Hepatocyte (in vitro differentiated cells): ENCODE results near the gene DBNDD2. TPM values are rescaled to one million over a fixed set of nuclear protein-coding genes. Genes with fewer than 3 reads are reported as not detected.
A peak's percentile ranks its signal among the peaks of the same experiment; 100 is the strongest.

Experiments
- DNase-seq: peaks from one replicate; pipeline ENCODE4 v3.0.0-alpha.2; 2016; ENCODE audit warnings: low spot score
- H2AFZ ChIP-seq: fragments of 200-600 bp; sonication (generic); 2 replicates; pipeline ENCODE4 v1.6.0; 2016; ENCODE audit warnings: antibody characterized with exemption, mild to moderate bottlenecking
- H3K27ac ChIP-seq: fragments of 200-600 bp; sonication (generic); 2 replicates; pipeline ENCODE4 v1.5.1; 2016; ENCODE audit warnings: mild to moderate bottlenecking
- H3K27me3 ChIP-seq: fragments of 200-600 bp; sonication (generic); 2 replicates; pipeline ENCODE4 v1.6.1; 2016
- H3K36me3 ChIP-seq: fragments of 200-600 bp; sonication (generic); replicated peaks from 2 replicates; pipeline ENCODE4 v1.5.1; 2016; ENCODE audit warnings: low read depth; ENCODE audit not compliant: insufficient read depth
- H3K4me1 ChIP-seq: fragments of 200-600 bp; sonication (generic); 2 replicates; pipeline ENCODE4 v1.5.1; 2016; ENCODE audit warnings: mild to moderate bottlenecking, moderate library complexity; ENCODE audit not compliant: insufficient read depth
- H3K4me2 ChIP-seq: fragments of 200-600 bp; sonication (generic); 2 replicates; pipeline ENCODE4 v1.6.0; 2016
- H3K4me3 ChIP-seq: fragments of 200-600 bp; sonication (generic); 2 replicates; pipeline ENCODE4 v1.5.1; 2016; ENCODE audit warnings: mild to moderate bottlenecking
- H3K79me2 ChIP-seq: fragments of 200-600 bp; sonication (generic); 2 replicates; pipeline ENCODE4 v1.6.0; 2017; ENCODE audit warnings: mild to moderate bottlenecking
- H3K9me2 ChIP-seq: fragments of 200-600 bp; sonication (generic); replicated peaks from 2 replicates; pipeline ENCODE4 v1.6.0; 2017; ENCODE audit warnings: mild to moderate bottlenecking; ENCODE audit not compliant: insufficient read depth
- H3K9me3 ChIP-seq: fragments of 200-600 bp; sonication (generic); 2 replicates; pipeline ENCODE4 v1.5.1; 2016; ENCODE audit warnings: low read depth, mild to moderate bottlenecking
- H4K20me1 ChIP-seq: fragments of 200-600 bp; sonication (generic); 2 replicates; pipeline ENCODE4 v1.6.0; 2016; ENCODE audit warnings: mild to moderate bottlenecking; ENCODE audit not compliant: insufficient read depth, poor library complexity, severe bottlenecking
- CTCF ChIP-seq: fragments of 200-600 bp; sonication (generic); IDR thresholded peaks from 2 replicates; pipeline ENCODE4 v1.5.1; 2016; ENCODE audit warnings: antibody characterized with exemption, mild to moderate bottlenecking; ENCODE audit not compliant: poor library complexity
- EZH2 ChIP-seq: fragments of 200-600 bp; sonication (generic); IDR thresholded peaks from 2 replicates; pipeline ENCODE4 v1.6.1; 2016; ENCODE audit warnings: antibody characterized with exemption, mild to moderate bottlenecking, borderline replicate concordance
- EZH2phosphoT487 ChIP-seq: fragments of 200-600 bp; sonication (generic); IDR thresholded peaks from one replicate; pipeline ENCODE4 v1.6.1; 2018; ENCODE audit warnings: antibody characterized with exemption, mild to moderate bottlenecking, low read depth, moderate library complexity; ENCODE audit not compliant: unreplicated experiment, severe bottlenecking
- WGBS: methylation state at CpG from one replicate; pipeline ENCODE4 v1.1.6; 2016; ENCODE audit warnings: low lambda C conversion rate; ENCODE audit errors: missing lambda C conversion rate; 5-methylcytosine and 5-hydroxymethylcytosine counted together
- polyA plus RNA-seq: library from polyadenylated mRNA; unstranded; fragments of >200 nt; fragmentation: Nextera tagmentation; extraction: Ambion mirVana; gene quantifications from 2 replicates; pipeline ENCODE4 v1.2.1, GENCODE V29; 2016
- total RNA-seq: library from RNA; depleted of rRNA; stranded (reverse); fragments of >200 nt; gene quantifications from 2 replicates; pipeline ENCODE4 v1.2.3, GENCODE V29; 2014

Gene DBNDD2, protein sequence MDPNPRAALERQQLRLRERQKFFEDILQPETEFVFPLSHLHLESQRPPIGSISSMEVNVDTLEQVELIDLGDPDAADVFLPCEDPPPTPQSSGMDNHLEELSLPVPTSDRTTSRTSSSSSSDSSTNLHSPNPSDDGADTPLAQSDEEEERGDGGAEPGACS
- total RNA-seq (12.3 and 12.8 TPM in 2 replicates), polyA plus RNA-seq (11.1 and 17.9 TPM in 2 replicates)

DNA sequence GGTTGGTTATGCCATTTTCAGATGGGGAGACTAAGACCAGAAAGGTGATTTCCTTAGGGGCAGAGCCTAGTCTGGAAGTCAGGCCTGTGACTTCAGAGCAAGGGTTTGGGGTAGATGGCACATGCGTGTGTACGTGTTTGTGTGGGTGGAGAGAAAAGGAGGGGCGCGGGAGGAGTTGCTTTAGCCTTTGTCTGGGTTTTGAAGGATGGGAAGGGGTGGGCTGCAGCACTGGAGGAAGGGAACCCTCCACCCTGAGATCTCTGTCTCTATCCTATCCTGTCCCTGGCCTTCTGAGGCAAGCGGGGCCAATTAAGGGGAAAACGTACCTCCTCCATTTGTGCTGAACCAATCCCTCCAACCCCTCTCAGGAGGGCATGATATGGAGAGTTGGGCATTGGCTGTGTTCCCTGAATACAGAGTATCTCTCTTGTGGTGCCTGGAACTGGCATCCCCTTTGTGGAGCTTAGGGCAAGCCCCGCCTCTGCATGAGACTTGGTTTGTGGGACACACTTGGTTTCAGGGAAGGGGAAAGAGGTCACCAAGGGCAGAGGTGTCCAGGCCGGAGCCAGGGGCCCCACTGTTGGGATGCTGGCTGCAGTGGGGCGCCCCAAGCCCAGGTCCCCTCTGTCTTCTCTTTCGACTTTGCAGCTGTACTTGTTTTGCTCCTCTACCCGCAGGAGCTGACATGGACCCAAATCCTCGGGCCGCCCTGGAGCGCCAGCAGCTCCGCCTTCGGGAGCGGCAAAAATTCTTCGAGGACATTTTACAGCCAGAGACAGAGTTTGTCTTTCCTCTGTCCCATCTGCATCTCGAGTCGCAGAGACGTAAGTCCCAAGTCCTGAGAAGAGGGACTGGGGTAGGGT, at the start of gene DBNDD2:
Gene DBNDD2 (plus strand): TSS at position 507 of the 863 bp plus-strand sequence. CDS start 179 bp downstream, at position 686.
- H3K9me2 ChIP-seq: no peaks in the 10 kb centered on the region
- H4K20me1 ChIP-seq: no peaks in the 10 kb centered on the region
- TF ChIP-seq CTCF: no peak
- no peak for TF ChIP-seq EZH2phosphoT487
- no peak for TF ChIP-seq EZH2
- H3K27me3 ChIP-seq: peaks cover 16% of the 10 kb centered on the region
- 94% methylated on average over 21 of the region's 21 CpGs for WGBS
- no peak within 1 kb of the TSS for H3K27ac ChIP-seq
- H3K4me1 ChIP-seq: peaks cover 6% of the 10 kb centered on the region
- H3K9me3 ChIP-seq: no peaks in the 10 kb centered on the region
- H3K79me2 ChIP-seq: no peaks in the 10 kb centered on the region
- peak within 1 kb of the TSS; percentile 94 for H3K4me3 ChIP-seq
- H2AFZ ChIP-seq: peak within 1 kb of the TSS; percentile 96
- no peak for DNase-seq
- H3K36me3 ChIP-seq: no peaks in the 10 kb centered on the region
- H3K4me2 ChIP-seq: peak within 1 kb of the TSS; percentile 100

DNA sequence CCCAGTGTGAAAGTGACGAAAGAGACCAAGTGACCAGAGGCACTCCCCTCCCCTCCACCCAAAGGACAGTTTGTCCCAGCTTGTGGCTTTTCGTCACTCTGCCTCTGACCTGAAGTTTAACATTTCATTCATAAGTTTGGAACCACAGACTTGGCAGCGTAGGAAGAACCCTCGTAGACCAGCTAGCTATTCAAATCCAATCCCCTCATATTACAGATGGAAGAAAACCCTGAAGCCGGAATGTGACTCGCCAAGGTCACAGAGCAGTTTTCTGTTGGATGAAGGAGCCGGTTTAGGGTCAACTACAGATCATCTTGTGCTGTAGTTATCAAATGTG, 49.1 kb upstream of the DBNDD2 start:
- H3K27me3 ChIP-seq: no peaks in the 10 kb centered on the region
- H3K4me1 ChIP-seq: peaks cover 26% of the 10 kb centered on the region
- no peaks in the 10 kb centered on the region for H3K9me3 ChIP-seq
- H4K20me1 ChIP-seq: no peaks in the 10 kb centered on the region
- no peaks in the 10 kb centered on the region for H3K36me3 ChIP-seq
- TF ChIP-seq EZH2 (no peak), EZH2phosphoT487 (no peak), CTCF (no peak)
- H3K27ac ChIP-seq: peak overlapping the region; percentile 95
- peaks cover 7% of the 10 kb centered on the region for H3K79me2 ChIP-seq
- 74% methylated on average over 7 of the region's 7 CpGs for WGBS
- H2AFZ ChIP-seq: no peak overlapping the region
- H3K9me2 ChIP-seq: no peaks in the 10 kb centered on the region
- peak overlapping the region; percentile 17 for H3K4me2 ChIP-seq
- H3K4me3 ChIP-seq: no peak overlapping the region
- no peak for DNase-seq

DNA sequence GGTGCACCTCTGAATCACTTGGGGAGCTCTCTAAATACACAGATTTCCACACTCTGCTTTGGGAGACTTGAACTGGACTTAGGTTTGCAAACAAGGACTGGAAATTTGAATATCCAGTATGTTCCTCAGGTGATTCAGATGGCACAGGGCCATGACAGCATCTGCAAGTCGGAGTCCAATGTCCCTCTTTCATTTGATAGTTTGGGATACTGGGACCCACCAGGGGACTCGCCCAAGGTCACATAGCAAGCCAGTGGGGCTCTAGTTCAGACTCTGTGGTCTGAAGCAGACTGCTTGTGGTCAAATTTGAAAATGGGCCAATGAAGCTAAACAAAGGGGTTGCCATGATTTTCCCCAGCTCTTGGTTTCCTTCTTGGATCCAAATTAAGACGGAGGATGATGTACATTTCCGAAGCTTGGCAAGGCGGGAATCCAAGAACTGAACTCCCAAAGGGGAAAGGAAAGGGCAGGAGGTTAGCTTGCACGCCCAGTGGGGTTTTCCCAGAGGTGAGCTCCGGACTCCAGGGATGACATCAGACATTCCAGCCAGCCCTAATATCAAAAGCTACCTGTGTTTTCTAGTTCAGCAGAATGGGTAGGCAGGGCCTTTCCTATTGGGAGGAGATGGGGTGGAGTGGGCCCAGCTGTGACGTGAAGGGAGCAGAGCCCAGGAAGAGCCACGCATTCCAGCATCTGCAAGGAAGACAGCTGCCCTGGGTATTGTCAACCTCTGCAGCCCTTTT, 48.5 kb upstream of the DBNDD2 start:
- no peak overlapping the region for H3K4me3 ChIP-seq
- H4K20me1 ChIP-seq: no peaks in the 10 kb centered on the region
- peak overlapping the region; percentile 41 for H3K4me2 ChIP-seq
- 76% methylated on average over 9 of the region's 9 CpGs for WGBS
- peak overlapping the region; percentile 95 for H3K27ac ChIP-seq
- no peaks in the 10 kb centered on the region for H3K9me3 ChIP-seq
- H3K9me2 ChIP-seq: no peaks in the 10 kb centered on the region
- peaks cover 9% of the 10 kb centered on the region for H3K79me2 ChIP-seq
- no peaks in the 10 kb centered on the region for H3K36me3 ChIP-seq
- H3K4me1 ChIP-seq: peaks cover 28% of the 10 kb centered on the region
- DNase-seq: peak; percentile 65
- H2AFZ ChIP-seq: no peak overlapping the region
- H3K27me3 ChIP-seq: no peaks in the 10 kb centered on the region
- TF ChIP-seq EZH2phosphoT487: no peak
- no peak for TF ChIP-seq CTCF
- TF ChIP-seq EZH2: no peak
